RWPE2 (cell line): ENCODE results near the gene KREMEN2.
A peak's percentile ranks its signal among the peaks of the same experiment; 100 is the strongest.

Experiments
- ATAC-seq: fragments of 200-7000 bp; cut with Tn5 transposase; 3 replicates; pipeline ENCODE4 v1.9.1; 2021; ENCODE audit warnings: low read depth
- DNase-seq: peaks from one replicate; pipeline ENCODE4 v3.0.0-alpha.2; 2020; ENCODE audit warnings: low spot score
- H3K27ac ChIP-seq: fragments of 450-650 bp; 2 replicates; pipeline ENCODE4 v1.5.1; 2017; ENCODE audit warnings: mild to moderate bottlenecking; ENCODE audit not compliant: poor library complexity, severe bottlenecking
- H3K27me3 ChIP-seq: fragments of 250-450 bp; sonication (Bioruptor Pico); 2 replicates; pipeline ENCODE4 v1.5.1; 2021; ENCODE audit warnings: mild to moderate bottlenecking, moderate library complexity; ENCODE audit not compliant: insufficient read depth, poor library complexity, severe bottlenecking
- H3K36me3 ChIP-seq: fragments of 250-450 bp; sonication (Bioruptor Pico); 2 replicates; pipeline ENCODE4 v1.5.1; 2020; ENCODE audit warnings: low read depth, mild to moderate bottlenecking, moderate library complexity
- H3K4me1 ChIP-seq: fragments of 250-450 bp; sonication (Bioruptor Pico); 2 replicates; pipeline ENCODE4 v1.5.1; 2021; ENCODE audit warnings: mild to moderate bottlenecking, moderate library complexity; ENCODE audit not compliant: insufficient read depth, poor library complexity, severe bottlenecking
- H3K4me3 ChIP-seq: fragments of 250-450 bp; sonication (Bioruptor Pico); 2 replicates; pipeline ENCODE4 v1.5.1; 2021; ENCODE audit warnings: mild to moderate bottlenecking, moderate library complexity; ENCODE audit not compliant: severe bottlenecking
- H3K9me3 ChIP-seq: fragments of 250-450 bp; sonication (Bioruptor Pico); 2 replicates; pipeline ENCODE4 v1.5.1; 2021; ENCODE audit warnings: mild to moderate bottlenecking, moderate library complexity; ENCODE audit not compliant: severe bottlenecking
- CTCF ChIP-seq: fragments of 450-650 bp; IDR thresholded peaks from one replicate; pipeline ENCODE4 v1.5.1; 2017; ENCODE audit warnings: mild to moderate bottlenecking, moderate library complexity; ENCODE audit not compliant: poor library complexity, severe bottlenecking

KREMEN2 gene

GRCh38 chr16:2956579-2956956 lies 7.5 kb upstream of the KREMEN2 start:
- Histone ChIP-seq H3K27ac (no peak overlapping the region), H3K9me3 (no peaks in the 10 kb centered on the region), H3K27me3 (no peaks in the 10 kb centered on the region), H3K36me3 (no peaks in the 10 kb centered on the region), H3K4me1 (no peaks in the 10 kb centered on the region), H3K4me3 (no peak overlapping the region)
- no peak for ATAC-seq
- no peak for DNase-seq
- no peak for TF ChIP-seq CTCF

GRCh38 chr16:2959206-2959605 lies 4.9 kb upstream of the KREMEN2 start:
- DNase-seq (no peak), ATAC-seq (no peak)
- Histone ChIP-seq H3K27me3 (no peaks in the 10 kb centered on the region), H3K9me3 (no peaks in the 10 kb centered on the region), H3K4me3 (no peak overlapping the region), H3K4me1 (no peaks in the 10 kb centered on the region), H3K27ac (no peak overlapping the region), H3K36me3 (no peaks in the 10 kb centered on the region)
- TF ChIP-seq CTCF: no peak

- DNase-seq (no peak), ATAC-seq (no peak)
- TF ChIP-seq CTCF: no peak
- Histone ChIP-seq H3K27me3 (no peaks in the 10 kb centered on the region), H3K27ac (no peak overlapping the region), H3K36me3 (no peaks in the 10 kb centered on the region), H3K4me3 (no peak overlapping the region), H3K4me1 (no peaks in the 10 kb centered on the region), H3K9me3 (no peaks in the 10 kb centered on the region)
Measured at GRCh38 chr16:2960183-2961010, 3.7 kb upstream of the KREMEN2 start.

GRCh38 chr16:2962334-2963073 lies 1.6 kb upstream of the KREMEN2 start:
- Histone ChIP-seq H3K27me3 (no peaks in the 10 kb centered on the region), H3K4me1 (no peaks in the 10 kb centered on the region), H3K36me3 (no peaks in the 10 kb centered on the region), H3K27ac (no peak overlapping the region), H3K9me3 (no peaks in the 10 kb centered on the region), H3K4me3 (no peak overlapping the region)
- TF ChIP-seq CTCF: no peak
- ATAC-seq (no peak), DNase-seq (peak; percentile 56)
